ENCODE measurements around the gene IVNS1ABP. TPM values are rescaled to one million over a fixed set of nuclear protein-coding genes. Genes with fewer than 3 reads are reported as not detected.

The IVNS1ABP gene
- total and polyA plus RNA-seq, 2 of the 13 experiments (the other 11 are each of a cell fraction or from before 2014, with no cell fraction given), result 49.1 to 51.7 TPM

GRCh38 chr1:185325413-185325812 lies 8.4 kb upstream of the IVNS1ABP start:
- in situ Hi-C loops (cut with HindIII; ENCODE audit: extremely low pct_ligation_motif_present, low pct_unique_long_range_greater_than_20kb), result no loop called here
- BruUV-seq (replicated peaks), result no TSS peak

GRCh38 chr1:185324118-185324517 lies 7.1 kb upstream of the IVNS1ABP start:
- ATAC-seq (peak; percentile 56), DNase-seq (ENCODE audit: low spot score) (no peak), FAIRE-seq (peak; percentile 4)
- POLR2A ChIA-PET, result no interaction called here
- in situ Hi-C loops (cut with HindIII; ENCODE audit: extremely low pct_ligation_motif_present, low pct_unique_long_range_greater_than_20kb), result no loop called here
- H4K20me1 ChIP-seq (ENCODE audit: insufficient read depth, low read length), result no peaks in the 10 kb centered on the region
- H2AFZ ChIP-seq (ENCODE audit: low read length), result no peak overlapping the region
- H3K9ac ChIP-seq (ENCODE audit: insufficient read depth, low read depth, low read length), result no peak overlapping the region
- WGBS (ENCODE audit: low lambda C conversion rate), result 82% methylated on average over 3 of the region's 3 CpGs
- no TSS peak for BruUV-seq (replicated peaks)
- peaks cover 30% of the 10 kb centered on the region for H3K4me1 ChIP-seq (ENCODE audit: insufficient read depth, low read length)
- H3K4me2 ChIP-seq (ENCODE audit: low read depth, low read length), result no peak overlapping the region
- CTCF ChIA-PET (ENCODE audit: low intra/inter-chr PET ratio, low total read pairs), result no interaction called here
- no peaks in the 10 kb centered on the region for H3K36me3 ChIP-seq (replicated peaks in 1 of 2; ENCODE audit: control insufficient read depth in 1 of 2, insufficient read depth in 2 of 2, low read length in 2 of 2)
- intact Hi-C loops (cut with micrococcal nuclease; ENCODE audit: unreplicated experiment), result loop anchor here (2.0 kb wide), 1 partner anchor 25 kb away; no protein-coding TSS in a partner anchor
- peak overlapping the region; percentile 16 for H3K27ac ChIP-seq (ENCODE audit: extremely low read length, insufficient read depth, low read length)
- H3K79me2 ChIP-seq (ENCODE audit: insufficient read depth, low read length), result no peaks in the 10 kb centered on the region
- H3K9me3 ChIP-seq (ENCODE audit: low read length), result no peaks in the 10 kb centered on the region
- no peaks in the 10 kb centered on the region for H3K27me3 ChIP-seq (ENCODE audit: control insufficient read depth in 1 of 2, insufficient read depth in 2 of 2, low read length in 2 of 2)
- H3K4me3 ChIP-seq (replicated peaks in 1 of 3; ENCODE audit: insufficient read depth in 1 of 3, low read depth in 2 of 3, low read length in 3 of 3), result no peak overlapping the region
- TF ChIP-seq RNF2 (conservative IDR thresholded peaks at IDR 0.05; ENCODE audit: low read depth), result no peak
- no peak for TF ChIP-seq ATF6 (CRISPR knock-in tag; conservative IDR thresholded peaks at IDR 0.05)
- no peak for TF ChIP-seq ZNF879 (CRISPR knock-in tag; IDR thresholded peaks at IDR 0.05)
- 0 out of 2 replicates have a peak, but pooled peaks have one; percentile 24 for TF ChIP-seq PAXIP1 (CRISPR knock-in tag; conservative IDR thresholded peaks at IDR 0.05)
- peak; percentile 54; the same call in 1 of the 2 replicates for TF ChIP-seq ZNF362 (CRISPR knock-in tag; IDR thresholded peaks at IDR 0.05; ENCODE audit: borderline replicate concordance)
- TF ChIP-seq NR2F6 (IDR thresholded peaks at IDR 0.05), result no peak
- TF ChIP-seq NR2F6 (CRISPR knock-in tag; IDR thresholded peaks at IDR 0.05), result no peak
- TF ChIP-seq ZMYM4 (CRISPR knock-in tag; IDR thresholded peaks at IDR 0.05), result no peak
- no peak for TF ChIP-seq RFXAP (CRISPR knock-in tag; IDR thresholded peaks at IDR 0.05; ENCODE audit: borderline replicate concordance)
- TF ChIP-seq SOX6 (IDR thresholded peaks at IDR 0.05), result no peak
- peak; percentile 48 for TF ChIP-seq SOX6 (CRISPR knock-in tag; IDR thresholded peaks at IDR 0.05)
- 0 out of 2 replicates have a peak, but pooled peaks have one; percentile 23 for TF ChIP-seq GATAD2A (CRISPR knock-in tag; IDR thresholded peaks at IDR 0.05)

More at GRCh38 chr1:185325413-185325812, 8.4 kb upstream of the IVNS1ABP start:
- FAIRE-seq, result no peak
- 46% methylated on average over 4 of the region's 4 CpGs for WGBS (ENCODE audit: low lambda C conversion rate)
- Histone ChIP-seq H3K79me2 (ENCODE audit: insufficient read depth, low read length) (no peaks in the 10 kb centered on the region), H4K20me1 (ENCODE audit: insufficient read depth, low read length) (no peaks in the 10 kb centered on the region), H3K36me3 (replicated peaks in 1 of 2; ENCODE audit: control insufficient read depth in 1 of 2, insufficient read depth in 2 of 2, low read length in 2 of 2) (no peaks in the 10 kb centered on the region), H2AFZ (ENCODE audit: low read length) (no peak overlapping the region), H3K27me3 (ENCODE audit: control insufficient read depth in 1 of 2, insufficient read depth in 2 of 2, low read length in 2 of 2) (no peaks in the 10 kb centered on the region), H3K4me3 (replicated peaks in 1 of 3; ENCODE audit: insufficient read depth in 1 of 3, low read depth in 2 of 3, low read length in 3 of 3) (no peak overlapping the region), H3K9me3 (ENCODE audit: low read length) (no peaks in the 10 kb centered on the region), H3K4me2 (ENCODE audit: low read depth, low read length) (no peak overlapping the region), H3K27ac (ENCODE audit: extremely low read length, insufficient read depth, low read length) (no peak overlapping the region), H3K4me1 (ENCODE audit: insufficient read depth, low read length) (peaks cover 29% of the 10 kb centered on the region), H3K9ac (ENCODE audit: insufficient read depth, low read depth, low read length) (no peak overlapping the region)
- no peak; the same call in 2 of the 3 replicates for ATAC-seq
- ChIA-PET CTCF (ENCODE audit: low intra/inter-chr PET ratio, low total read pairs) (no interaction called here), POLR2A (no interaction called here)
- TF ChIP-seq TBX3 (IDR thresholded peaks at IDR 0.05; ENCODE audit: borderline replicate concordance) (no peak), SRSF9 (IDR thresholded peaks at IDR 0.05; ENCODE audit: borderline replicate concordance, insufficient read depth, low read depth, low read length, poor library complexity, severe bottlenecking) (no peak), ZNF317 (CRISPR knock-in tag; IDR thresholded peaks at IDR 0.05) (peak; percentile 79), PHB2 (IDR thresholded peaks at IDR 0.05; ENCODE audit: partially characterized antibody) (no peak)
- peak; percentile 17 for DNase-seq (ENCODE audit: low spot score)
- intact Hi-C loops (cut with micrococcal nuclease; ENCODE audit: unreplicated experiment), result loop anchor here (2.0 kb wide), 1 partner anchor 23 kb away; no protein-coding TSS in a partner anchor

All from HepG2 (cell line).